Left ventricle myocardium superior (tissue), 1 donor: Measurements from ENCODE around the gene LRRC46. TPM values are rescaled to one million over a fixed set of nuclear protein-coding genes. Genes with fewer than 3 reads are reported as not detected.

Experiments used
- ATAC-seq: fragments of 200-7000 bp; cut with Tn5 transposase; one replicate; pipeline ENCODE4 v1.9.1; 2020; ENCODE audit warnings: mild to moderate bottlenecking, moderate library complexity
- DNase-seq: peaks from one replicate; pipeline ENCODE4 v3.0.0-alpha.2; 2020
- intact Hi-C: fragments of 100-400 bp; cut with micrococcal nuclease; formaldehyde crosslinking; loops from one replicate; pipeline ENCODE4 v1.11.0; 2022
- total RNA-seq: library from RNA; stranded (reverse); fragmentation: NEBNext Ultra II Directional; extraction: Animal tissue kit (Norgen Biotek cat#: 25700); gene quantifications from one replicate; pipeline ENCODE4 v1.2.1, GENCODE V29; 2021
- donor health status: DM: no; HTN: yes; CAD: no; lungs with severe emphysema.

LRRC46 gene
- total RNA-seq, 1 donor from 2014 or later: not detected

- no peak for ATAC-seq
- intact Hi-C loops: no loop called here
- DNase-seq: no peak
Measured at GRCh38 chr17:47808036-47808829, 23.2 kb upstream of the LRRC46 start.

GRCh38 chr17:47808830-47809480, 22.5 kb upstream of the LRRC46 start:
- intact Hi-C loops: no loop called here
- DNase-seq: no peak
- ATAC-seq: no peak

DNA sequence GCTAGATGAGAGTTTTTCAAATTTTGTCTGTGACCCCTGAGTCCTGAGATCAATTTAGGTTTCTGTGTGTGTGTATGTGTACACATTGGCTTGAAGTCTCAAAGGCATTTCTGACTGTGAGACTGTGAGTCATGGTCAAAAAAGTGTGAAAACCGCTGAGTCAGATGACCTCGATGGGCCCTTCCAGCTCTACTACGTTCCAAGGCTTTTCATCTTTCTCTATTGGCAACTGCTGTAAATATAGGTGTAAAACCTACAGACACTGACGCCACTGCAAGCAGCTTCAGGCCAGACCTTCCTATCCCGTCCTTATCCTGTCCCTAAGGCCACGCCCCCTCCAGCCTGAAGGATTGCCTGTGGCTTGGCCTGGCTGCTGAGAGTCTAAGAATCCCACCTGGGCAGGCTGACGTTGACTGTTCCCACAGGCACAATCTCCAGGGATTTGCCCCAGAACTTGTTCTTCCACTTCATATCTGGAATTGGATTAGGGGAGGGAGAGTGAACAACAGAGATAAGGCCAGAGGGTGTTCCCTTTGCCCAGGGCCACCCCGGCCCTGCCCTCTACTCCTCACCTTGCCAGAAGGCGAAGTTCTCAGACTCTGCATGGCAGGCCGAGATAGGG, 21.2 kb upstream of the LRRC46 start:
- DNase-seq (no peak), ATAC-seq (no peak)

DNA sequence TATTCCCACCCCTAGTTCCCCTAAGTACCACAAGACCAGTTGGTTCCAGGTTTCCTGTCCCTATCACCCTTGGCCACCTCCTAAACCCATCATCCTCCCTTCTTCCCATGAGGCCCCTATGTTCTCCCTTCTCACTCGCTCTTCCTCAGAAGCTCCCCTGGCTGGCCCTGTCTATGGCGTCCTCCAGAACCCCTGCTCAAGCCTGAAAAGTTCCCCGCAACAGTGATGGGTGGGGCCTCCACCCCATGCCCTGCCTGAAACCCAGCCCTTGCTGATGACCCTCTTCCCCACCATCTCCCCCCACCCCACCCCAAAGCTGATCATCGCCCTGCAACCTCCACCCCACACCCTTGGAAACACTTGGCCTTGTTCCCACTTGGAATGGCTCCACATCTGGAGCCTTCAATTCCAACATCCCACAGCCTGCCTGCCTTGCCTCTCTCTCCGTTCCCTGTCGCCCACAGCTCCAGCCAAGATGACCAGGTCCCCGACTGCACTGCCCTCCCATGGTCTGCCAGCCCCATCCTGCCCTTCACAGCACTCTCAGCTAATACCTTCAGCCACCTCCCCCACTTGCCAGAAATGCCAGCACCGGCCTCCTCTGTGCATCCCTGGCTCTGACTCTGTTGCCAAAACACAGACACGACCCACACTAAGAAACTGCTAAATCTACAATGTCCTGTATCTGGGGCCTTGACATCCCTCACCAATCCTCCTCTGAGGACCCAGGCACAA, 20.4 kb upstream of the LRRC46 start:
- ATAC-seq: no peak
- DNase-seq: no peak
- intact Hi-C loops: no loop called here

More for the DNA sequence above, 21.2 kb upstream of the LRRC46 start:
- intact Hi-C loops: no loop called here

DNA sequence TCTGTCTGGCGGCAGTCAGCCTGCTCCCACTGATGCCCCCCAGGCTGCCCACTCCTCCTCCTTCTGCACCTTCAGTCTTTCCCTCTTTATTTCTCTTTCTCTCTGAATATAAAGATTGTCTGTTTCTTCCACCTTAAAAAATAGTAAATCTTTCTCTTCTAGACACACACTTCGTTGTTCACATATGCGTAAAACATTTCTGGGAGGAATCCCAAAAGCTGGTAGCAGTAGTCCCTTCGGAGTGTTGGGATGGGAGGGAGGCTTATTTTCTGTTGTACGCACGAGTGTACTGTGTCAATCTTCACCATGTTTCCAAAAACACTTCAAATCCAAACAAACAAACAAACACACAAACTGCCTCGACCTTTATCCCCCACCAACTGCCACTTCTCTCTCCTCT, 19.8 kb upstream of the LRRC46 start:
- DNase-seq: no peak
- ATAC-seq: no peak
- intact Hi-C loops: no loop called here

GRCh38 chr17:47812146-47812920, 19.1 kb upstream of the LRRC46 start:
- no peak for ATAC-seq
- DNase-seq: no peak
- intact Hi-C loops: no loop called here

GRCh38 chr17:47813077-47813476, 18.4 kb upstream of the LRRC46 start:
- DNase-seq (no peak), ATAC-seq (no peak)
- intact Hi-C loops: no loop called here

- DNase-seq: no peak
- ATAC-seq: no peak
- intact Hi-C loops: no loop called here
Measured at GRCh38 chr17:47813512-47814031, 17.9 kb upstream of the LRRC46 start.

GRCh38 chr17:47815106-47815918, 16.2 kb upstream of the LRRC46 start:
- DNase-seq (no peak), ATAC-seq (no peak)
- intact Hi-C loops: no loop called here

GRCh38 chr17:47816111-47816735, 15.2 kb upstream of the LRRC46 start:
- ATAC-seq (no peak), DNase-seq (no peak)
- intact Hi-C loops: no loop called here

- no peak for ATAC-seq
- intact Hi-C loops: no loop called here
- no peak for DNase-seq
Measured at GRCh38 chr17:47816947-47817346, 14.5 kb upstream of the LRRC46 start.

DNA sequence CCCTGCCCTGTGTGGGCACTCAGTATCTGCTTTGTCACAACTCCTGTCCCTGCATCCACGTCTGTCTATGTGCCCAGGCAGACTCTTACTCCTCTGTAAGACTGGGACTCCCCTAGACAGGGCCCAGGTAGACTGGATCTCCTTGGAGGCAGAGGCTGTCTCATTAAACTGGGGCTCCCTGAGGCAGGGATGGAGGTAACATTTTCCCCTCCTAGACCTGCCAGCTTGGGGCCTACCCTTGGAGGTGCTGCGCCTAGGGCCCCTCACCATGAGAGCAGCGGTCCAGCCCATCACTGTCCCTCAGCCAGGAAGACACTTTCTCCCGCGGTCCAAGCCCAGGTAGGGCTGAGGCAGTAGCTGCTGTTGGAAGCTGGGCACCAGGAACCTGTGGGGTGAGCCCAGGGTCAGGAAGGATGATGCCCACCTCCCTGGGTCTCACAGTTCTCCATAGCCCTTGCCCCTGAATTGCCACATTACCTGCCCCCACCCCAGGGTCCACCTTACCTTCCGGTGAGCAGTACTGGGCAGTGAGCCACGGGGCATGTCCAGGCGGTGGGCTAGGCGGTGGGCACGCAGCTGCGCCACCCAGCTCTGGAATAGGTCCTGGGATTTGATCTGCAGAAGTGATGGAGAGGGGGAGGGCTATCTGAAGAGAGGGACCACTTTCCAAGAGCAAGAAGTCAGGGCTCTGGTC, 13.3 kb upstream of the LRRC46 start:
- intact Hi-C loops: no loop called here
- ATAC-seq: no peak
- DNase-seq: no peak

DNA sequence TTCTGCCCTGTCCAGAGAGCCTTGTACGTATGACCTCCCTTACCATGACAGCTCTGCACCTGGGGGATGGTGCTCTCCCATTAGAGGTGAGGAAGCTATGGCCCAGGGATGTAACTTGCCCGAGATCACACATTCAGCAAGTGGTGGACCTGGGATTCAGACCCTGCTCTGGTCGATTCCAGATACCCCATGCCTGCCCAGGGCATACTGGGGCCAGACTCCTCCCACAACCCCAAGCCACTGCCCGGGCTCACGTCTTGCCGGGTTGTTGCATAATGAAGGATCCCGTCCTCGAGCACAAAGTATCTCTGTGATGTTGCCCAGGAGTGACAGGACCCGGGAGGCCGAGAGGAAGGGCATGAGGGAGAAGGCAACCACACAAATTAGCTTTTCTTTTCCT, 12.0 kb upstream of the LRRC46 start:
- intact Hi-C loops: no loop called here
- ATAC-seq (no peak), DNase-seq (no peak)

GRCh38 chr17:47820033-47820789, 11.3 kb upstream of the LRRC46 start:
- intact Hi-C loops: no loop called here
- ATAC-seq (peak; percentile 6), DNase-seq (no peak)

GRCh38 chr17:47821031-47821423, 10.4 kb upstream of the LRRC46 start:
- no peak for ATAC-seq
- intact Hi-C loops: no loop called here
- no peak for DNase-seq
